ENCODE data around the gene MS4A6A. TPM values are rescaled to one million over a fixed set of nuclear protein-coding genes. Genes with fewer than 3 reads are reported as not detected.
"Not testable (repeated sequence)": the region's sequence is repeated elsewhere in the genome, so short reads cannot be mapped to it uniquely, and the experiment has no call there.

The MS4A6A gene
- total RNA-seq, 1 donor: not detected

DNA sequence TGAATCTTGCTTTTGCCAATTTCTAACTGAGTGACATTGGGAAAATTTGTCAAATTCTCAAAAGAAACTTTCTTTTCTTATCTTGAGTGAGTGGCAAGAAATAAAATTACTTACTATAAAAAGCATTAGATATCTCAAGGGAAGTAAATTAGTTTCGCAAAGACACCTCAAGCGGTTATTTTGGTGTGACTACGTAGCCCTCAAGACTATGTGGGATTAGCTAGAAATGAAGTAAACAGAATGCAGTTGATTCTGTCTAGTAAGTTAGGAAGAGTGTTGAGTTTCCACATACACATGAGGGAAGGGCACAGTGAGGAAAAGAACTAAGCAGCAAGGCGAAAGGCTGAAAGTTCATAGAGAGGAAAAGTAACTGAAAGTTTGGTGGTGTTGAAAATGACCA lies 28.3 kb upstream of the MS4A6A start:
- no peak for DNase-seq (ENCODE audit: low read depth)
- no peak for TF ChIP-seq CTCF (IDR thresholded peaks at IDR 0.05; ENCODE audit: insufficient read depth, low read length)
- no peak overlapping the region for H3K4me3 ChIP-seq (ENCODE audit: low read depth, low read length)

DNA sequence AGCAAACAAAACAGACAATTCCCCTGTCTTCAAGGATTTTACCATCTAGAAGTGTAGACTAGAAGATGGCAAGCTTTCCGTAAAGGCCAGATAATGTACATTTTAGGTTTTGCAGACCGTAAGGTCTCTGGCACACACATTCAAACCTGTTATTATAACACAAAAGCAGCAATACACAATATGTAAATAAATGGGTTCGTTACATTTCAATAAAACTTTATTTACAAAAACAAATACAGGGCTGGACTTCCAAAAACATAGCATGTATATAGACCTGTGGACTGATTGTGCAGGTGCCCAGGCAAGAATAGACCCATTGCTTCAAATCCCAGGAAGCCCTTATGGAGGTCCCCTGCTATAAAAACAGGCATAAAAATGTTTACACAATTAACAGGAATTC lies 27.1 kb upstream of the MS4A6A start:
- H3K4me3 ChIP-seq (ENCODE audit: low read depth, low read length): no peak overlapping the region
- DNase-seq (ENCODE audit: low read depth): no peak
- no peak for TF ChIP-seq CTCF (IDR thresholded peaks at IDR 0.05; ENCODE audit: insufficient read depth, low read length)

- no peak for DNase-seq (ENCODE audit: low read depth)
- TF ChIP-seq CTCF (IDR thresholded peaks at IDR 0.05; ENCODE audit: insufficient read depth, low read length): no peak
- no peak overlapping the region for H3K4me3 ChIP-seq (ENCODE audit: low read depth, low read length)
Measured at GRCh38 chr11:60208951-60209350, 26.1 kb upstream of the MS4A6A start.

DNA sequence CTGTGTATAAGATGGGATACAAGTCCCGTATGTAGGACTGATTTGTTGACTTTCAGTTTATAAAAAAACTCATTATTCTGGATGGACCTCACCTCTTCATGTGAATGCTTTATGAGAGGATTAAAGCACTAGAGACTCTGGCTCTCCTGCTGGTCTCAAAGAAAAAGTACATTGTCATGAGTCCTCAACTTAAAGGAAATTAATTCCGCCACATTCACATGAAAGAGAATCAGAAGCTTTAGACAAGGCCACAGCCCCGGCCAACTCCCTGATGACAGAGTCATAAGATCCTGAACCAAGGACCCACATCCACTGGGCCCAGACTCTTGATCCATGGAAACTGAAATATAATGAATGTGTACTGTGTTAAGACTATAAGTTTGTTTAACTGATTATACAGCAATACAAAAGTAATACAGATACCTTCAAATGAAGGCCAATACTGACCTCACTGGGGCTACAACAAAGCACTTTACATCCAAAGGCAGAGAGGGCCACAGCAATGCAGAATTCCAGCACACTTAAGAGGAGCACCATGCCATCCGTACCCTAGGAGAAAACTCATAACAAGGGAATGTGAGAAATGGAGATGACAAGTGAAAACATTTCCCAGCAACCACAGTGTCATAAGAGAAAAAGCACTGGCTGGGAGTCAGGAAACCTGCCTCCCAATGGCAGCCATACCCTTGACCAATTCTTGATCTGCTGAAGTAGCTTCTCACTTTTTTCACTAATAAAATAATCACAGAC lies 25.4 kb upstream of the MS4A6A start:
- no peak for TF ChIP-seq CTCF (IDR thresholded peaks at IDR 0.05; ENCODE audit: insufficient read depth, low read length)
- no peak overlapping the region for H3K4me3 ChIP-seq (ENCODE audit: low read depth, low read length)
- no peak for DNase-seq (ENCODE audit: low read depth)

DNA sequence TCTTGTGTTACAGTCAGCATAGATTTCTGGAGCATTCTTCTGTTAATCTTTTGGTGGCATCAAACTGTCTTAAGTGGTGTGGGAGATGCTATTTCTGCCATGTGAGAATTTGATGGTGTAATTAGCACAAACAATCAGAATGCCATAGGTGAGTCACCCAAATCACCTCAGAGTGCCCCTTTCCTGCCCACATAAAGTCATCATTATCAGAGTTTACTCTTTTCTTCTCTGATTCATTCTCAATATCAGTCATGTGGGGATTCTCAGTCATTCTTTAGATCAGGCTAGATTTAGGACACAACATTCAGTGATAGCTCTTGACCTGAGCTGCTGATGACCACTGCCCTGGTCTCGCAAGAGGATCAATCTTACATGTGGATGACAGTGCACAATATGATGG lies 23.7 kb upstream of the MS4A6A start:
- no peak for TF ChIP-seq CTCF (IDR thresholded peaks at IDR 0.05; ENCODE audit: insufficient read depth, low read length)
- no peak for DNase-seq (ENCODE audit: low read depth)
- no peak overlapping the region for H3K4me3 ChIP-seq (ENCODE audit: low read depth, low read length)

DNA sequence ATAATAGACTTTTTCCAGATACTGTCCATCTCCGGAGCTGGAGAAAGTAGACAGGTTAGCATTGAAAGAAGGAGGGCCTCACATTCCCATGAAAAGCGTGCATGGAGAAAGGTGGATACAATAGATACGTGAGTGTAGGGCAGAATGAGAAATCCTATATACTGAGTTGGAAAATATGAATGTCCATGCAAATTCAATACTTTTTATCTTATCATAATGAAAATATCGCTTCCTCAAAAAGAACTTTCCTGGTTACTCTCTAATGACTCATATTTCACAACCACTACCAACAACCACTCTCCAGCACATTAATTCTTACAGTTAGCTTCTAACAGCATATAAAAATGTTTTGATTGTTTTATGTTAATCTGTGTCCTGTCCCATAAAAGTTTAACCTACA lies 22.0 kb upstream of the MS4A6A start:
- TF ChIP-seq CTCF (IDR thresholded peaks at IDR 0.05; ENCODE audit: insufficient read depth, low read length): no peak
- H3K4me3 ChIP-seq (ENCODE audit: low read depth, low read length): no peak overlapping the region
- DNase-seq (ENCODE audit: low read depth): no peak

DNA sequence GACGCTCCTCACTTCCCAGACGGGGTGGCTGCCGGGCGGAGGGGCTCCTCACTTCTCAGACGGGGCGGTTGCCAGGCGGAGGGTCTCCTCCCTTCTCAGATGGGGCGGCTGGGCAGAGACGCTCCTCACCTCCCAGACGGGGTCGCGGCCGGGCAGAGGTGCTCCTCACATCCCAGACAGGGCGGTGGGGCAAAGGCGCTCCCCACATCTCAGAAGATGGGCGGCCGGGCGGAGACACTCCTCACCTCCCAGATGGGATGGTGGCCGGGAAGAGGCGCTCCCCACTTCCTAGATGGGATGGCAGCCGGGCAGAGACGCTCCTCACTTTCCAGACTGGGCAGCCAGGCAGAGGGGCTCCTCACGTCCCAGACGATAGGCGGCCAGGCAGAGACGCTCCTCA lies 18.5 kb upstream of the MS4A6A start:
- H3K4me3 ChIP-seq (ENCODE audit: low read depth, low read length); DNase-seq (ENCODE audit: low read depth): not testable (repeated sequence)

All from fibroblast of the aortic adventitia (primary cell).